Activated CD4-positive, alpha-beta T cell treated with anti-CD3 and anti-CD28 coated beads, Interleukin-2, amount 50 U/mL, for 48 hours (primary cell): ENCODE results near the gene CHST1.

Source experiments
- DNase-seq, 2 experiments: peaks; one replicate each; pipeline ENCODE4 v3.0.0-alpha.2; 2020

CHST1 gene, protein sequence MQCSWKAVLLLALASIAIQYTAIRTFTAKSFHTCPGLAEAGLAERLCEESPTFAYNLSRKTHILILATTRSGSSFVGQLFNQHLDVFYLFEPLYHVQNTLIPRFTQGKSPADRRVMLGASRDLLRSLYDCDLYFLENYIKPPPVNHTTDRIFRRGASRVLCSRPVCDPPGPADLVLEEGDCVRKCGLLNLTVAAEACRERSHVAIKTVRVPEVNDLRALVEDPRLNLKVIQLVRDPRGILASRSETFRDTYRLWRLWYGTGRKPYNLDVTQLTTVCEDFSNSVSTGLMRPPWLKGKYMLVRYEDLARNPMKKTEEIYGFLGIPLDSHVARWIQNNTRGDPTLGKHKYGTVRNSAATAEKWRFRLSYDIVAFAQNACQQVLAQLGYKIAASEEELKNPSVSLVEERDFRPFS

DNA sequence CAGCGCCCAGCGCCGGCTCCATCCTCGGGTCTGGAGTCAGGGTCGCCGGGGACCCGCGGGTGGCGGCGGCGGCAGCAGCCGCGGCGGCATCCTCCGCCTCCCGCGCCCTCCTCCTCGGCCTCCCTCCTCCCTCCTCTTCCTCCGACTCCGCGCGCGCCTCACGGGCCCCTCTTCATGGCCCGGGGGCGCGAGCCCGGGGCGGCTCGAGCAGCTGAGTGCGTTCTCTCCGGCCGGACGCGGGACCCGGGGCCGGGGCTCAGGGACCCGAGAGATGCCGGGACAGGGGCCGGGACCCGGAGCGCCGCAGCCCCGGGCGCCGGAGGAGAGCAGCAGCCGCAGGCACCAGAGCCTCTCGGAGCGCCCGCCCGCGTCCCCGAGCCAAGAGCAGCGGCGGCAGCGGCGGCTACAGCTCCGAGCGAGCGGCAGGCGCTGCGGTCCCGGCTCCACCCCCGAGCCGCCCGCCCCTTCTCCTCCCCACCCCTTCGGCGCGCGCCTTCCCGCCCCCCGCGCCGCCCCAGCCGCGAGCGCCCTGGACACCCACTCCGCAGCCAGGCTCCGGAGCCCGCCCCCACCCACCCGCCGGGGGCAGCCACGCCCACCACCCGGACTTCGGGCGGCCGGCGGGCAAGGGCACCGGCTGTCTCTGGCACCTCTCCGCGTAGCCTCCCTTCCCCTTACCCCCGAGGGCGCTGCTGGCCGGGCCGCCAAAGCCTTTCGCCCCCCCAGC lies at the start of gene CHST1:
Gene CHST1, minus strand, starts transcription at position 417 of the 727 bp plus-strand sequence. CDS start 14,699 bp downstream, outside the sequence.
- peak; percentile 25 for DNase-seq

DNA sequence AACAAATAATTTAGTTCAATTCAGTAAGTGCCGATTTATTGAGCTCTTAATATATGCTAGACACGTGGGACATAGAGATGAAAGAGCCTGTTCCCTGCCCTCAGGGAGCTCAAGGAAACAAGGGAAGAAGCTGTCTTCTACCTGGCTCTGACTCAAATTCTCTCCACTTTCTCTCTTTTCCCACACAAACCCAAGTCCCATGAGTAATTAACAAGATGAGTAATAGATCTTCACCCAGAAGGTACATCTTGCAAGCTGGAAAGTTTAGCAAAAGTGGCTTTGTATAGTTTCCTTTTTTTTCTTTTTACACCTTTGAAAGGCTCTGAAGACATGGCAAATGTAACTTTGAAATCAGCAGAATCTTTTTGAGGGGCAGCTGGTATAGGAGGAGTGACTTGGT lies 48.2 kb upstream of the CHST1 start:
- no peak for DNase-seq

DNA sequence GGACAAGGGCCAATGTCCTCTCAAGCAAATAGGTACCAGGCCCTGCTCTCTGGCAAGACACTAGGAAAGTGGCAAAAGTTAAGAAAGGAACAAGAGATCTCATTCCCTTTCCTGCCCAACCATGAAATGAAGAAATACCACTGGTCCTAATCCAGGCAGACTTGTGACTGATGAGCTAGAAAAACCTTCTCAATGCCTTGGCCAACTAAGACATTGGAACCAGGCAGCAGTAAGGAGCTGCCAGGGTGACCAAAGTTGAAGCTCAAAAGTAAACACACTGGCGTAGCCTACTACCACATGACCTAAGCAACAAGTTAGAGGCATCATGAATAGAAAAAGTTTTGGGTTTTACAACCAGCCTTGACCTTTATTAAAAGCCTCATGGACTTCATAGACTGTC lies 45.1 kb upstream of the CHST1 start:
- DNase-seq: no peak

DNA sequence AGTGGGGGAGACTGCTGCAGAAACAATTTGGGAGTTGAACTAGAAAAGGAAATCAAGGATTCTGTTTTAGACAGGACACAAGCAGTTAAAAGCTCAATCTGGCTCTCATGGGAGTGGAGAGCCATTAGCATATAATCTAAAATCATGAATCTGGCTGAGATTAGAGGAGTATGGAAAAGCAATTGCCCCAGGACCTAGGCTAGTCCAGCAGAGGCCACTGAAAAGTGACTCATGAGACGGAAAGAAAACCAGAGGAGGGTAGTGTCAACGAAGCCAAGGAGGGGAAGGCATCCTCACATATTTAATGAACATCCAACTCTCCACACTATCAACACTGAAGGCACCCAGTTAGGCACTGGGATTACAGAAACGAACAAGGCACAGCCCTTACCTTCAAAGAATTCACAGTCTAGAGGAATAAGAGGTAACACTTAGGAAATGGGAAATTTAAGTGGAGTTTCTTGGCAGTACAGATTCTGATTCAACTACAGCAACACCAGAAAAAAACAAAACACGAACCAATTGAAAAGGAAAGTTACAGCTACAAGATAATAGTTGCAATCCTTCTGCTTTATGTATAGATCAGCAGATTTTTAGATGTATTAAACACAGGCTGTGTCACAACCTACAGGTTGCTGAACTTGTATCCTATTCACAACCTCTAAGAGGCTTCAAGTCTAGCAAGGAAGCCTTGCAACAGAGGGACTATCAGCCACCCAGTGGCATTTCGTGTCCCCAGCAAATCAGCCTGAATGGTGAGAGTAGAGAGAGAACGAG lies 43.7 kb upstream of the CHST1 start:
- DNase-seq: no peak

DNA sequence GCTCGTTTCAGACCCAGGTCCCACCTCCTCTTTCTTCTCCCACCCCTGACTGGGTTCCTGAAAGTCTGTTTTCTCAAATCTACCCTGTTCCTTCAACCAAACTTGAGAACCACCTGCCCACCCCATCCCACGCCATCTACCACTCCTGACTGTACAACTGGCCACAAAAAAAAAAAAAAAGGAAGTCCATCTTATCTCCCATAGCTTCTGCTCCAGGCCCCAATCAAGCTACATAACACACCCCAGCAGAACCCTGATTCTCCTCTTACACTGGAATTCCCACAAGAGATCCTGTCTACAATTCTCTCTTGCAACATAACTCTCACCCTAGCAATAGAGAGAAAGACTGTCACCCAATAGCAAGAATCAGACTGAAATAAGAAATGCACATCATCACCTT lies 39.2 kb upstream of the CHST1 start:
- DNase-seq: no peak

DNA sequence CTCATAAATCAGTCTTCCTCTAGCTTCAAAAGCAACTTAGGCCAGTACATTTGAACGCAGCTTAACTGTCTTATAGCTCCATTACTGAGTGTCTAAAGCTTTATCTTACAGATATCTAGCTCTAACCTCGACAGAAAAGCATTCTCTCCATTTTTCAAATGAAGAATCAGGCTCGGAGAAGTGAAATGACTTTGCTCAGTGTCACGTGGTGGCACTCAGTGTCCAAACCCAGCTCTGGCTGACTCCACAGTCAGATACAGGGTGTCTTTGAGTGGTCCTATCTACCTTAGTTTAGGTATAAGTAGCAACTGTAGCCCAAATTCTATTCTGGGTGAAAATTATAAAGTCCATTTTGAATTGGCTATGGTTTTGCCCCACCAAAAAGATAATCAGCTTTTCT lies 38.7 kb upstream of the CHST1 start:
- no peak for DNase-seq

DNA sequence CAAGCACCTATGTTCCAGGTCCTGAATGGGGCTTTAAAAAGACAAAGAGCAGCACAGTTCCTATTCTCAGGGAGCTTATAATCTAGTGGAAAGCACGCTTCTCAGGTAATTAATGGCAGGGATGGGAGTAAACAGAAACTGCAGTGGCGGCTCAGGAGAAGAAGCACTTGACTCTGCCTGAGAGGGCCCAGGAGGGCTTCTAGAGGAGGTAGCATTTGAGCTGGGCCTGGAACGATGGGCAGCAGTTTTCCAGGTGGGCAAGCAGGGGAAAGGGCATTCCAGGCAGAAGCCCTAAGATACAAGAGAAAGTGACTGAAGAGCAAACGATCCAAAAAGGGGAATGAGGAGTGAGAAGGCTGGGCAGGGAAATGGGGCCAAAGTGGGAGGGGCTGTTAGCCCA lies 37.1 kb upstream of the CHST1 start:
- no peak for DNase-seq

DNA sequence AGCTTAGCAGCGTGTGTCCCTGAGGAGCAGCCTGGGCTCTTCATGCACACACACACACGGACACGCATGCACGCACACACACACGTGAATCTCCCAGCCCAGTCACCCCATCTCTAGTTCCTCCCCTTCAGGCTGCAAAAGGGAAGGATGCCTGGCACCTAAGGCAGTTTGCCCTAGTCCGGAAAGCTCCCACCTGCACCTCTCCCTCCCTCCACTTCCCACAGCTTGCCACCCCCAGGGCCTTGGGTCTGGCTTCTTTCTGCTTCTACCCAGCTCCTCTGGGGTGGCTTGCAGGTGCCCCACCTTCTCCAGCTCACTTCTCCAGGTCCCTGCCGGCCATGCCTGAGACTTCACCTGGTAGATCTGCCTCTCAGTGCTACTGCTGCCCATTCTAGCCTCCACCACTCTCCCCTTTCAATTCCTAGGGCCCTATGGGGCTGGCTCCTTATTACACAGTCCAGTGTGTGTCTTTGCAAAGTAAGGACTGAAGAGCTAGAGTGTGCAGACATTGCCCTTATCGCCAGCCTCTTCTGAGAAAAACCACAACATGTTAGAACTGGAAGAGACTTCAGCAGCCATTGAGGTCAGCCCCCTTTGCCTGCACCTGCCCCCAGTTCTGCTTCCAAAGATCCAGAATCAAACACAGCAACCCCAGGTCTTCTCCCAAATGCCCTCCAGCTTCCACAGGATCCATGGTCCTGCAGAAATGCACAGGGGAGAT lies 33.5 kb upstream of the CHST1 start:
- no peak for DNase-seq

DNA sequence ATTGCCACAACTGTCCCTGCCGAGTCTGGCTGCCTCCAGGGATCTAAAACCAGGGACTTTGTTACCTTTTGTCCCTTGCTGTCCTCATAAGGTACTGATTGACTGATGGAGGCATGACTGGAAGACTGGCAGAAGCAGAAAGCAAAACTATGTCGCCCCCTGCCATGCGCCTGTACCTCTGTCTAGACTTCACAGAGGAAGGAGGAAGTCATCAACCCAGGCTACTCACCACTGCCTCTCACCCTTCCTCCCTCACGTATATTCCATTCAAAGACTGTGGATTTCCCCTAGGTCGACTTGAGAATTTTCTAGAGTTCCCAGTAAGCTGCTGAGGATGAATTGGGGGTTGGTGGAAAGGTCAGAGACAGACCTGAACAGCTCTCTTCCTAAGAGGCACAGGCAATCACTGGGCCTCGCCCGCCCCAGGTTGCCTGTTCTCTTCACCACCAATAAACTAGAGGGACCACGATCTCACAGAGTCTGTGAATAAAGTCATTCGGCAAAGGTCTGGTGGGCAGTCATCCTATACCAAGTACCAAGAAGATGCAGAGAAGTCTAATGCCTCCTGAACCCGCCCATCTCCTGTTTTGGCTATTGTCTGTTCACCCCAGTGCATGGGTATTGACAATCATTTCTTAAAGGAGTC lies 27.5 kb upstream of the CHST1 start:
- no peak for DNase-seq

DNA sequence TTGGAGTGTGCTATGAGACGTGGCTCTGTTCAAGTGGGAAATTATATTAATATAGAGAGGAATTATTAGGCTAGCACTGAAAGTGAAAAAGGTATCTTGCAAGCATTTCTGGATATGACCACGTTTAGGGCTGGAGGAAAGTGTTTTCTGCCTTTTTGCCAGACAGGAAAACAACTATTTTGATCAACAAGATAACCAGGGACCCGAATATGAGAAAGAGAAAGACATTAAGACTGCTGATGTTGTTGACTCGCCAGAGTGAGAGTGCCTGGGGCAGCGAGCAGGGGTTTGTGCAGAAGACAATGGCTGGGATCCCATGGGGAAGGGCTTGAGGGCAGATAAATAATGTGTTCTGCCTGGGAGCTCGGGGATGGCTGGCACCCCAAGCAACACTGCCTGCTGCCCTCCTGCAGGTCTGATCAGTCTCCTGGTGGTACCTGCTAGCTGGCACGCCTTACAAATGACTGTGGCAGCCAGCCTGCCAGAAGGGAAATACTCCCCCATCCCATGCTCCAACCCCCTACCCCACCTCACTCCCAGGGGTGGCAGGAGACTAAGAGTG lies 23.1 kb upstream of the CHST1 start:
- DNase-seq: no peak

DNA sequence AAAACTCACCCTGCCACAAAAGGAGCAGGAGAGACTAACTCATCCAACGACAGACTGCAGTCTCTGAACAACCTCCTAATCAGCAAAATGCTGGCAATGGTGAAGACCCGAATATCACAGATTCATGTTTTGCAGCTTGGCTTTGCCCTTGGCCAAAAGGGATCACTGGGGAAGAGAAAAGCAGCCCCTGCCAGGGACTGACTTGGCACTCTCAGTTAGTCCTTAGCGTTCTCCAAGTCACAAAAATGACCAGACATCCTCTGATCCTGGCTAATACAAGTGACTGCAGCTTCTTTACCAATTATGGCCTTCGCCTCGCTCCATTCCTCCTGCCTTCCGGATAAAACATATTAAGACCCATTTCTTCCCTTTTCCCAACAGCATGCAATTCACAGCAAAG lies 22.4 kb upstream of the CHST1 start:
- DNase-seq: no peak

DNA sequence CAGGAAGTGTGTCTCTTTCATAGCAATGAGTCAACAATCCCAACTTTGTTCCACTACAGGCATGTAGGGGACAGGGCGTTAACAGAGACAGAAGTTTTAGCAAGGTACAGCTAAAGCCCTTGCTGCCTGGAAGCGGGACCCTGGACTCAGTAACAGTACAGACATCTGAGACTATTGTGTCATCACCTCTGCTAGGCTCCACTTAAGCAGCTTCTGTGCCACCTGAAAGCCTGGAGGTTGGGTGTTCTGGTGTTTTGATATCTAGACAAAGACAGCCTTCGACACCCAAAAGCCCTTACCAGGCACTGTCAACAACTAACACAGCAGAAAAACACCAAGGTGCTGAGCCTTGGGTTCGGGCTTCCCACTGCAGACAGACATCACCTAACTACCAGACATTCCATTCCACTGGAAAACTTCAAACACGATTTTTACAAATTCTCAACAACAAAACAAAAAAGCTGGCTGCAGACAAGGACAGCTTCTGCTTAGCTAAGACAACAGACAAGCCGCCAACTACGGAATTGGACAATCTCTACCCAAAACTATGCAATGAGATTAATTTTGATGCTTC lies 20.6 kb upstream of the CHST1 start:
- no peak for DNase-seq

DNA sequence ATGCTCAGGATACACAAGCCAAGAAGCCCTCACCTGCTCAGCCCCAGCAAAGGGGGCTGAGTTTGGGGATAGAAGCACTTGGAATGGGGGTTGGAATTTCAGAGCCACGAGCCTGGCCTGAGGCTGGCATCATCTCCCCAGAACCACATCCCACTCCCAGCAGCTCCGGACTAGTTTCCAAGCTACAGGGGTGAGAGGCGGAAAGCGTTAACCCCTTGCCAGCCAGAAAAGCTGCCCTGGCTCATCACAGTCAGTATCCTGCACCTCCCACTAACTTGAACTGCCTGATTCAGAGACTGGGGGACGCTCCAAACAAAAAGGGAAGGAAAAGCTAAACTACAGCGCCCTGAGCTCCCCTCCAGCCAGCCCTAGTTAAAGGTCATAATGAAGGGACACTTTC lies 19.0 kb upstream of the CHST1 start:
- DNase-seq: no peak

DNA sequence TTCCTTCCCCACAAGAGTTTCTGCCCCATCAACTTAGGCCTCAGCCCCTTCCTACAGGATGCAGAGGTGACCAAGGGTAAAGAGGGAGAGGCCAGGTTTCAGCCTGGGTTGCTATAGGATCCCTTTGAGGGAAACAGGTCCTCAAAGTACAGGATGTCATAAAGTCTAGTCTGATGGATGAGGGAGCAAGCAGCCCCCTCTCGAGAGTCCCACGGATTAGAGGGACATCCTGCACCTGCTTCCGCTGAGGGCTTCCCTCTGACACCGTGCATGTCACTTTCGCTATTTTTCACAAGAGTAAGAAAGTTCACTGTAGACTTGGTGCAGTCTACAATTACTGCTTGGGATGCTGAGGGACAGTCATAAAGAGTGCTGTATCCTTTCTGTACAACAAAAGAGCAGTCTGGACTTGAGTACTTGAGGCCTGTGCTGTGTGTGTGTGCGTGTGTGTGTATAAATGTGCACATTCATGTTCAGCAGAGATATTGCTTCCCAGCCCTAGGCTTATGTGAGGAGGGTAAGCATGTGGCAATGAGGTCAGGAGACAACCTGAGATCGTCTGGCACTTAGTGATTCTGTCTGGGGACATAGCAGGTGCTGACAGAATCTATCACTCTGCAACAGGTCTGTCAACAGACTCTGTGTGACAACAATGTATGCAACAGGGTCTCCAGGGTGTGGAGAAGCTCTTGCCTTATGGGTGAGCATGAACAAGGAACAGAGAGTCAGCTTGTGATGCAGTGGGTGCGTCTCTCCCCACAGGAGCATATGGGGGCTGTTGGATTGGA lies 18.0 kb upstream of the CHST1 start:
- no peak for DNase-seq

DNA sequence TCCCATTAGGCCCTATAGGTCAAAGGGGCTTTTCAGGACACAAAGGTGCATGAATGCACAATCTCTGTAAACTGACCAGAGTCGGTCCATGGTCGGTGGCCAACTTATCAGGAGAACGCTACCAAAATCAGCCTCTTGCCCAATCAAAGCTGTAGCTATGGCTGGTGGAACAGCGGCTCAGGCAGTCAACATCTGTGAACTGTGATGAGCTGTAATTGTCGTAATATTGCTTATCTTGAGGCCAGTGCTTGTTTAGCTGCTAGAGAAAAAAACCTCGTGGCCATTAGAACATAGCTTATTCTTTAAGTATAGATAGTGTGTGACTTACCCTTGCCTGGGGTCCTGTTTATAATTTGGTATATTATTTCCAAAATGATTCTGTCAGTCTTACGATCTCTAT lies 14.4 kb upstream of the CHST1 start:
- no peak for DNase-seq

DNA sequence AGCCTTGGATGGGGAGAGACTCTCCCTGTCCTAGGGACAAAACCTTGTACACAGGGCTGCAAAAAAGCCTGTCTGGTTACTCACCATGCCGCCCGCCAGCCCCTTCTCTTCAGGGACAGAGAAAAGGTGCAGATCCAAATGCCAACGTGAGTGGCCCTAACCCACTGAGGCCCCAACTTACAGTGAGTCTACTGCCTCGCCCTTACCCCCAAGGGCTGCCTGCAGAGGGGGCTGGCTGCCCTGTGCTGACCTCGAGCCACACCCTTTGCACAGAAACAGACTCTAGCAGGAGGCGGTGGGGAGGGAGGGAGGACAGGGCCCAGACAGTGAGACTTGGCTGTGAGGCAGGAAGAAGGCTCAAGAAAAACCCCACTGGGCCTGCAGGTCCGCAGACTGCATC lies 13.6 kb upstream of the CHST1 start:
- DNase-seq: no peak

DNA sequence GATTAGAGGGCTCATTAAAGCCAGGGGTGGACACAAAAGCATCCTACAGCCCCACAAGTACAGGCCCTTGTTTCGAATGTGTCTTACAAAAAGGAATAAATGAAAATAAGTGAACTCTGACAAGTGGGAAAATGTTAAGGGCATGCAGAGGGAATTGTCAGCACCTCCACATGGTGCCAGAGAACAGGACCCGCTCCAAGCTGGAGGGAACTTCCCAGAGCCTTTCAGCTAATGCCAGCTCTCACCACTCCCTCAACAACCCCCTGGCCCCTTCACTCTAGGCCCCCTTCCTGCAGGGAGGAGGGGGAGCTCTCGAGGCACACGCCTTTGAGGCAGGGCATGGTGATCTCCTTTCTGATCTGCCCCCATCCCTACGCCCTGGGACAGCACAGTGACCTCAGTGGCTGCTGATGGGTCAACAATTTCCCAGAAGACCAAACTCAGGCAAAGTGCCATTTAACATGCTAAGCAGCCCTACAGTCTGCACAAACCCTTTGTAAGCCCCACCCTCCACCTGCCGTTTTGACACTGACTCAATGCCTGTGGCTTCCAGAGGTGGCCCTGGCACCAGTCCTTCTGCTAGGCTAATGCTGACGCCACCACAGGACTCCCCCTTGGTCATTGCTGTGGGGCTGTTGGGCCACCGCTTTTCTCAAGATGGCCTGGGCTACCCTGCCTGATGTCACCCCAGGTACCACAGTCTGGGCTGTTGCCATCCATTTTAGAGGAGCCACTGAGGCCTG lies 12.5 kb upstream of the CHST1 start:
- no peak for DNase-seq

DNA sequence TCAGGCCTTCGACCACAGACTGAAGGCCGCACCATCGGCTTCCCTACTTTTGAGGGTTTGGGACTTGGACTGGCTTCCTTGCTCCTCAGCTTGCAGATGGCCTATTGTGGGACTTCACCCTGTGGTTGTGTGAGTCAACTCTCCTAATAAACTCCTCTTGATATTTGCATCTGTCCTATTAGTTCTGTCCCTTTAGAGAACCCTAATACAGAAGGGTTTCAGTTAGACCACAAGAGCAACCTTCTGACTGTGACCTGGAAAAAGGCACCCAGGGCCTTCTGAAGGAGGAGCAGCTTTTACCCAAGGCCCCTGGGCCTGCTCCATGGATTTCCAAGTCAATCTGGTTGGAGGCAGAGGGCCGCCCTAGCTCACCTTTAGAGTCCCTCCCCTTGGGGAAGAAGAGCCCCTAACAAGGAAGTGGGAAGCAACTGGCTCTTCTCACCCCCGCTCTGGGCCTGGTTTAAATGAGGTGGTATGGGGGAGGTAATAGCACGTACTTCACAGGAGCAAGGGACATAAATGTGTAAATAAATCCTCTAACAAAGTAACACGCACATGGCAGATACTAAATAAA lies 11.2 kb upstream of the CHST1 start:
- no peak for DNase-seq

DNA sequence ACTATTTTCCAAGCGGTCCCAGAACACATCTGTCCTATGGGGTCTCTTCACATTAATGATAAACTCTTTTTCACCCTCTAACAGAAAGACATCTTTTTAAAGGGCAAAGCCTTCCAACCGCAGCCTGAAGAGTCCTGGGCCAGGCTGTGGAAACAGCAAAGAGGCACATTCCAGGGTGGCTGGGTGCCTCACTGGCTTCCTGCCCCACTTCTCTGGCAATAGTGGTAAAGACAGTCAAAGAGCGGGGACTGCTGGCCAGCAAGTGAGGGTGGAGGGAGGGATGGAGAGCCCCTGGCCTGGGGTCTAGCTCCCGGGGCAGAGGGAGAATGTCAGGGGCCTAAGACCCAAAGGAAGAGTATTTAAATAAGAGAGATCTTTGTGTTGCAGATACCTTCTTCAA lies 10.2 kb upstream of the CHST1 start:
- no peak for DNase-seq
